Smooth muscle cell (in vitro differentiated cells): ENCODE data around the gene EDA. TPM values are rescaled to one million over a fixed set of nuclear protein-coding genes. Genes with fewer than 3 reads are reported as not detected.

Experiments used
- DNase-seq: peaks from one replicate; lab custom pipeline; 2025; ENCODE audit not compliant: unreplicated experiment; lab: John Stamatoyannopoulos, UW
- H2AFZ ChIP-seq: fragments of 200-600 bp; sonication (generic); 2 replicates; pipeline ENCODE4 v1.6.0; 2016; ENCODE audit warnings: antibody characterized with exemption, low read depth, mild to moderate bottlenecking
- H3F3A ChIP-seq: fragments of 200-600 bp; sonication (generic); 2 replicates; pipeline ENCODE4 v1.6.0; 2017; ENCODE audit warnings: antibody characterized with exemption, low read depth
- H3K27ac ChIP-seq: fragments of 200-600 bp; sonication (generic); 2 replicates; pipeline ENCODE4 v1.5.1; 2016; ENCODE audit warnings: low read depth, mild to moderate bottlenecking
- H3K27me3 ChIP-seq: fragments of 200-600 bp; sonication (generic); 2 replicates; pipeline ENCODE4 v1.6.1; 2016; ENCODE audit warnings: low read depth, mild to moderate bottlenecking
- H3K36me3 ChIP-seq: fragments of 200-600 bp; sonication (generic); 2 replicates; pipeline ENCODE4 v1.5.1; 2016; ENCODE audit warnings: low read depth
- H3K4me1 ChIP-seq: fragments of 200-600 bp; sonication (generic); 2 replicates; pipeline ENCODE4 v1.5.1; 2016; ENCODE audit warnings: low read depth
- H3K4me2 ChIP-seq: fragments of 200-600 bp; sonication (generic); 2 replicates; pipeline ENCODE4 v1.6.0; 2016; ENCODE audit warnings: mild to moderate bottlenecking
- H3K4me3 ChIP-seq: fragments of 200-600 bp; sonication (generic); 2 replicates; pipeline ENCODE4 v1.5.1; 2016; ENCODE audit warnings: mild to moderate bottlenecking
- H3K79me2 ChIP-seq: fragments of 200-600 bp; sonication (generic); 2 replicates; pipeline ENCODE4 v1.6.0; 2016; ENCODE audit warnings: low read depth, mild to moderate bottlenecking
- H3K9ac ChIP-seq: fragments of 200-600 bp; sonication (generic); 2 replicates; pipeline ENCODE4 v1.6.0; 2016; ENCODE audit warnings: low read depth
- H3K9me3 ChIP-seq: fragments of 200-600 bp; sonication (generic); replicated peaks from 2 replicates; pipeline ENCODE4 v1.5.1; 2016; ENCODE audit warnings: low read depth
- H4K20me1 ChIP-seq: fragments of 200-600 bp; sonication (generic); 2 replicates; pipeline ENCODE4 v1.6.0; 2016; ENCODE audit warnings: low read depth
- CTCF ChIP-seq: fragments of 200-600 bp; sonication (generic); IDR thresholded peaks from 2 replicates; pipeline ENCODE4 v1.5.1; 2017; ENCODE audit warnings: borderline replicate concordance, mild to moderate bottlenecking, antibody characterized with exemption; ENCODE audit not compliant: insufficient read depth, poor library complexity, severe bottlenecking
- WGBS: methylation state at CpG from one replicate; pipeline ENCODE4 v1.1.7; 2016; ENCODE audit warnings: low lambda C conversion rate; 5-methylcytosine and 5-hydroxymethylcytosine counted together
- polyA plus RNA-seq: library from polyadenylated mRNA; unstranded; fragments of >200 nt; fragmentation: Nextera tagmentation; extraction: Ambion mirVana; gene quantifications from 2 replicates; pipeline ENCODE4 v1.2.1, GENCODE V29; 2016
- total RNA-seq: library from RNA; depleted of rRNA; stranded (reverse); fragments of >200 nt; gene quantifications from 2 replicates; pipeline ENCODE4 v1.2.3, GENCODE V29; 2014

The EDA gene
- total and polyA plus RNA-seq, 2 experiments from 2014 or later: 2.0 TPM; not detected in 1

DNA sequence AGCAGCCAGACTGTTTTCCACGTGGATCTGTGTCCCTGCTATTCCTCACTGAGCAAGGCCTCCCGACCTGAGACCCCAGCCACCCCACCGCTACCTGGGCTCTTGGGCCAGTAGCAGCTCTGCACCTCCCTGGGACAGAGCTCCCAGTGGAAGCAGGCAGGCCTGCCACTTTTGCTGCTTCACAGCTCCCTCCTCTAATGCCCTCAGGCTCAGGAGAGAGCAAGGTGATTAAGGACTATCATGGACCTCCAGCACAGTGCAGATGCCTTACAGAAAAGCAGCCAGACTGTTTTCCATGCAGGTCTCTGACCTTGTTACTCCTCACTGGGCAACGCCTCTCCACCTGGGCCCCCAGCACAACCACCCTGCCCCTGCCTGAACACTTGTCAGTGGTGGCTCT, 396.8 kb downstream of the EDA start:
- Histone ChIP-seq H3K27me3 (no peaks in the 10 kb centered on the region), H3K4me3 (no peak overlapping the region), H3K36me3 (no peaks in the 10 kb centered on the region), H3K9me3 (no peaks in the 10 kb centered on the region), H2AFZ (no peak overlapping the region), H3K4me1 (no peaks in the 10 kb centered on the region), H4K20me1 (no peaks in the 10 kb centered on the region), H3K27ac (no peak overlapping the region), H3K79me2 (no peaks in the 10 kb centered on the region), H3K9ac (no peak overlapping the region), H3K4me2 (no peak overlapping the region), H3F3A (no peaks in the 10 kb centered on the region)
- no peak for TF ChIP-seq CTCF
- no peak for DNase-seq
- 69% methylated on average over 4 of the region's 4 CpGs for WGBS

DNA sequence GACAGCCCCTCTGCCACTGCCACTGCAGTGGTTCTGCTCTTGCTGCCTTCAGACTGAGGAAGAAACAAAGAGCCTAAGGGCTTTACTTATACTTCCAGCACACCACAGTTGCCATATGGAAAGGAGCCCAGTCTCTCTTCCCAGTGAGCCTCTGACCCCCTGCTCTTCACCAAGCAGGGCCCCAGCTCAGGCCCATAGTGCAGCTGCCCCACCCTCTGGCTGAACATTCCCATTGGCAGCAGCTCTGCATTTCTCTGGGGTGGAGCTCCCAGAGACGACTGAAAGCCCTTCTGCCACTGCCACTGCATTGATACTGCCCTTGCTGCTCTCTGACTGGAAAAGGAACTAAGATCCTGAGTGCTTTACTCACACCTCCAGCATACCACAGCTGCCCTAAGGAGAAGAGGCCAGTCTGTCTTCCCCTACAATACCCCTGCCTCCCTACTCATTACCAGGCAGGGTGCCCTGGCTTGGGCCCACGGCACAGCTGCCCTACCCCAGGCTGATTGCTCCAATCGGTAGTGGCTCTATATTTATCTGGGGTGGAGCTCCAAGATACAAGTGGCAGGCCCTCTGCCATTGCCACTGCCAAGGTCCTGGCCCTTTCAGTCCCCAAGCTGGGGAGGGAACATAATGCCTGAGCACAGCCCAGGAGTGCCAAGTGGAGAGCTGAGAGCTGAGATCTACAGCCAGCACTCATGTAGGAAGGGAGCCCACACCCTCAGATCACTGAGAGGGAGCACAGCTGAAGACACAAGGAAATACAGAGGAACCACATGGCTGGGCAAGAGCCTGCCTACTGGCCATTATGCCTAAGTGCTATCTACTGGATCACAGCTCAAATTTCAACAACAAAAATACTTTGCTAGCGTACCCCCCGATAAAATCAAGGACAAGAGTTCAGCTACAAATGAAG, 397.8 kb downstream of the EDA start:
- Histone ChIP-seq H4K20me1 (no peaks in the 10 kb centered on the region), H2AFZ (no peak overlapping the region), H3K9ac (no peak overlapping the region), H3F3A (no peaks in the 10 kb centered on the region), H3K4me3 (no peak overlapping the region), H3K4me1 (no peaks in the 10 kb centered on the region), H3K9me3 (no peaks in the 10 kb centered on the region), H3K4me2 (no peak overlapping the region), H3K79me2 (no peaks in the 10 kb centered on the region), H3K36me3 (no peaks in the 10 kb centered on the region), H3K27ac (no peak overlapping the region), H3K27me3 (no peaks in the 10 kb centered on the region)
- DNase-seq: no peak
- TF ChIP-seq CTCF: no peak
- 71% methylated on average over 5 of the region's 5 CpGs for WGBS

- no peak overlapping the region for H2AFZ ChIP-seq
- no peak for TF ChIP-seq CTCF
- no peak overlapping the region for H3K9ac ChIP-seq
- no peaks in the 10 kb centered on the region for H3K27me3 ChIP-seq
- H3K4me1 ChIP-seq: no peaks in the 10 kb centered on the region
- no peaks in the 10 kb centered on the region for H3F3A ChIP-seq
- H3K4me2 ChIP-seq: no peak overlapping the region
- no peaks in the 10 kb centered on the region for H3K9me3 ChIP-seq
- H3K27ac ChIP-seq: no peak overlapping the region
- no peak for DNase-seq
- H3K36me3 ChIP-seq: no peaks in the 10 kb centered on the region
- no peaks in the 10 kb centered on the region for H4K20me1 ChIP-seq
- no peak overlapping the region for H3K4me3 ChIP-seq
- H3K79me2 ChIP-seq: no peaks in the 10 kb centered on the region
- WGBS: 89% methylated on average over 2 of the region's 2 CpGs
Measured at GRCh38 chrX:70016513-70016912, 400.6 kb downstream of the EDA start.

DNA sequence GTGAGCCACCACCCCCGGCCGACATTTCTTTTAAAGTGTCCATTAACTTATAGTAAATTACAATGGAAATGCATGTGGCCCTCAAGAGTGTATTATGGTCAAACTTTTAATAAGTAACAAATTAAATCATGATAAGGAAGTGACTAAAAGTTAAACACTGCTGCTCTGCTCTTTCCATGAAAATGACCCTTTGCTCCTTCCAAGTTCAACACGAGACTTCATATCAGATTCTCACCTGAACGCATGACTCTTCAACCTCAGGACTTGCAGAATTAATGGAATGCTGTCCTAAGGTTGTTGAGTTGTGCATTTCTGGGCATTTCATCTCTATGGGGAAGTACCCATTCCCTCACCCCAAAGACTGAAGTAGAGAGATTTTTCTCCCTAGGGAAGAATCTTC, 406.7 kb downstream of the EDA start:
- Histone ChIP-seq H3K79me2 (no peaks in the 10 kb centered on the region), H3F3A (no peaks in the 10 kb centered on the region), H3K27ac (no peak overlapping the region), H3K9ac (no peak overlapping the region), H3K4me1 (no peaks in the 10 kb centered on the region), H3K27me3 (no peaks in the 10 kb centered on the region), H3K4me2 (no peak overlapping the region), H3K4me3 (no peak overlapping the region), H2AFZ (no peak overlapping the region), H4K20me1 (no peaks in the 10 kb centered on the region), H3K9me3 (no peaks in the 10 kb centered on the region), H3K36me3 (no peaks in the 10 kb centered on the region)
- DNase-seq: no peak
- no peak for TF ChIP-seq CTCF
- 83% methylated on average over 4 of the region's 4 CpGs for WGBS
